ENCODE results near the gene AFDN.

Gene AFDN

DNA sequence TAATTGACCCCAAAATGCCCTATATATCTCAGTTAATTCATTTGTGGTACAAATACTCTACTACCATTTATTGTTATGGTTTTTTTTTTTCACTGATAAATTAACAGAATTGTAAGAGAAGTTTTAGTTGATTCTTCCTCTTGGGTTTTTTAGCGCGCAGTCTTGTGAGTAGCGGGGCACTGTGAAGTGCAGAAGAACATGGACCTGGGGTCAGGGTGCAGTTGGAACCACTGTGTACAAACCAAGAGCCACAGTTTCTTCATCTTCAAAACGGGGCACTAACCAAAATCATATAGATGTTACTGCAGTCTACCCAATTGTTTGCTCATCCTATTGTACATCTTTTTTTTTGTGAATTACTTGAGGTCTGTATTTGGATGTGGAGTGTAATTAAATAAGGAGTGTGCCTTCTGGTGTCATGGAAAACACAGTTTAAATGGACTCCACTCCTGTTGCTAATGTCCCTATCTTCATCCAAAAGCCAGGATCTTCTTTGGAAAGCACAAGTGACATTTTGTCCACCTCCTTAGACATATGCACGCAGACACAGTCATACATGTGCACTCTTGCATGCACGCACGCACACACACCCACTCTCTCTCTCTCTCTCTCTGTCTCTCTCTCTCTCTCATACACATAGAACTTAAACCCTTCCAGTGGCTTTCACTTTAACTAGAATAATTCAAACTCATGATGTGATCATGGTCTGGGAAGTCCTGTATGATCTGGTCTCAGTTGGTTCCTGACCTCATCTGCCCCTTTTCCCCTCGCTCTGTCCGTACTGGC, 51.5 kb downstream of the AFDN start:
- DNase-seq: no peak

DNA sequence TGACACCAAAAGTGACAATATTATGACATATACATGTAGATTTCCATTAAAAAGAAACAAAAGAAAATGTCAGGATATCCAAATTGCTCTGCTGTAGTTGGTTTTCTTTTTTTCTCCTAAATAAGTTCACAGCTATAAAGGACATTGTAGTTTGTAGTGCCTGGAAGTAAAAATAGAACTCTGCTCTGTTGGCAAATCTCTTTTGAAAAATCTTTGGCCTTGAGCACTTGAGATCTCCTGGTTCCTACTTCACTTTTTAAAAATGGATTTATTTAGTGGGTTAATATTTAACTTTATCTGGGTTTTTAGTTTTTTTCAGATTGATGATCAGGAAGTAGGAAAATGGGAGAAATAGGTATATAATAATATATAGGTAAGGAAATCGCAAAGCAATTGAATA, 52.9 kb downstream of the AFDN start:
- no peak for DNase-seq

DNA sequence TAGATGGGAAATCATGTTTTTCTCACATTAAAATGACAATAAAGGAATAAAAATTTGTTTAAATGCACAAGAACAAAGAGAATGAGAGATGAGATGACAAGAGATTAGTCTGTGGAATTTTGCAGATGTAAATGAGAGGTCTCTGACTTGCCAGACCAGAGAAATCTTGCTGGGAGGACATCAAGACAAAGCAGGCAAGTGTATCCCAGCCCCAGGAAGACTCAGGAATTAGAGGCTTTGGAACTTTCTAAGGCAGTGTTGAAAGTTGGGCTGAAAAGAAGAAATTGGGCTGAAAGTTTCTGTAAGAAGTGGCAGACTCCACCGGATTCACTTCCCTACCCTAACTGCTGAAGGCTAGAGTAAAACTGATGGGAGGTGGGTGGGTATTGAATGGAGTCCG, 54.6 kb downstream of the AFDN start:
- no peak for DNase-seq

DNA sequence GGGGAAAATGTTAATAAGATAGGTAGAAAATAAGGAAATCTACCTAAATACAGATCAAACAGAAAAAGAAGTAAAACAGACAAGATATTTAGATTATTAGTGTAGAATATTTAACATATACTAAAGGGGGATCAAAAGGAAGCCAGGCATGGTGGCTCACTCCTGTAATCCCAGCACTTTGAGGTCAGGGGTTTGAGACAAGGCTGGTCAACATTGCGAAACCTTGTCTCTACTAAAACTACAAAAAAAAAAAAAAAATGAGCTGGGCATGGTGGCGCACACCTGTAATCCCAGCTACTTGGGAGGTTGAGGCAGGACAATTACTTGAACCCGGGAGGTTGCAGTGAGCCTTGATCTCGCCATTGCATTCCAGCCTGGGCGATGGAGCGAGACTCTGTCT, 55.5 kb downstream of the AFDN start:
- no peak for DNase-seq

DNA sequence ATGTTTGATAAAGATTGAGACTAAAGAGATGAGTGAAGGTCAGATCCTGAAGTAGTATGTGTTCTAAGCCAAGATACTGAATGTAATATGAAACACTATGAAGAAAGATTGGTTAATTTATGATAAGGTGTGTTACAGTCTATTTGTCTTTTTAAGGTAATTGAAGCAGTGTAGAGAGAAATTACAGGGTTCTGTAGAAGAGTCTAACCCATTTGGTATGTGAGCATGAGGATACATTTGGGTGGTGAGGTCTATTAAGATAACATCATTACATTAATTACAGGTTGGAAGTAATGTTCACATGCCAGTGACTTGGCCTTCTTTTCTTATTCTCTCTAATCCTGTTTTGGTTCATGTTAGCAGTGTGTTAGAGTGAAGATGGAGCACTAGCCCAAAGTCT, 61.4 kb downstream of the AFDN start:
- DNase-seq: no peak

DNA sequence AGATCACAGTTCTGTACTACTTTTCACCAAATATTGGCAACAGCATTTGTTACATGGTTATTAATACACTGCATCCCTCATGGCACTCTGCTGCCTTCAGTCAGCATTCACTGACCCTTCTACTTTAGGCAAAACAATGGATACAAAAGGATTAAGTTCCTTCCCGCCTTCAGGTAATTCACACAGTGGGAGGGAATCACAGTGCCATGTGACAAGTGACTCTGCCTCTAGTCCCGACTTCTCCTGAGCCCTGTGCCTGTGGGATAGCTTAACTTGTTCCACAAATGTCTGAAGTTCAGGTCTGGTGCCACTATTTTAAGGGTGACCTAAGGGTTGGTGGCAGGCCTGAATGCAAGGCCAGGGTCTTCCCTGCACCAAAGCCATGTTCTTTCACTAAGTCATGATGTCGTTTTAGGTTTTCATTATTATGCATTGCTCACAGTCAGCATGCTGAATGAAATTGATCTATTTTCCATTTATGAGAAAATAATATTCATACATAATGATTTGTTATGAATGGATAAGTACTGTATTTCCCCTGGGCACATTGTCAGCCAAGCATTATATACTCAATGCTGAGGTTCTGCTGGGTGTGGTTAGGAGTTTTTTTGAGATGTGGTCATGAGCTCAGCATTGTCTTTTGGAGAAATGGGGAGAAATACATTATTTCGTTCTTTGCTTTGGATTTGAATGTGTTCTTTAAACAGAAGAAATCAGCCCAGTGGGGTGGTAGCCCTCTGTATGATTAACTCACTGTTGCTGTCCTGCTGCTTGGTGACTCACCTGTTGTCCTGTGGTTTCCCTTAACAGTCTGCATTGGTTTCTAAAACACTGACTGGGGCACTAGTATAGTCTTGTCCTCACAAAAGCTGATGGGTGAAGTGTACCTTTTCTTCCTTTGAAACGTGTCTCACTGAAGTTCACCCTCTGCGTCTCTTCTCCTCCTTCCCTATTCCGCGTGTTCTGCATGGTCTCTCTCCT, 66.4 kb downstream of the AFDN start:
- DNase-seq: no peak

DNA sequence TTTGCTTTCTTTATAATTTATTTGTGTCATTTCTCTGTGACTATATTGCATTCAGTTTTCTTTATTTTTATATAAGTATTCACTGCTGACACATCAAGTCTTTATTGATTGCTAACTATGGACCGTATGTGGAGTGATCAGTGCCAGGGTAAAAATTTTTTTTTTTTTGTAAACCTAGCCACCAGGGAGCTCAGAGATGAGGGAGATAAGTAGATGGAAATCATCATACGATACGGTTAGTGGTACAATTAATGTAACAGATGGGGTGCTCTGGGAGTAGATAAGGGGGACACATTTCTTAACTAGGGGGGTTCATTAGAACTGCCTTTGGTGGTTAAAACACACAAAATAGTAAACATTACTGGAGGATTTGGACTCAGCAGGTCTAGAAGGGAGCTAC, 68.3 kb downstream of the AFDN start:
- no peak for DNase-seq

DNA sequence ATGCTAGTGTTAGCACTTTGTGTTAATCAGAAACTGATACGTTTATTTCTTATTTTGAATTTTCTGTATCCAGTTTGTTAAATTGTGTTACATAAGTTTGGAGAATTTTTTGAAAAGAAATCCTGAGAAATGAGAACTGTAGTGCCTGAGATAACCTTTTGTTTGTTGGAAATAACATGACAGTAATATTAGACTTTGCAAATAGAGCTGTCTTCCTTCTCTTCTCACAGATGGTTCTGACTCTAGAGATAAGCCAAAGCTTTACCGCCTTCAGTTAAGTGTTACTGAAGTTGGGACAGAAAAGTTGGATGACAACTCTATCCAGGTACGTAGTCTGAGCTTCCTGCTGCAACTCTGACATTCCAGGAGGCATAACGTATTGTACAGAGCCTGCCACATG, 69.9 kb downstream of the AFDN start:
- DNase-seq: no peak

DNA sequence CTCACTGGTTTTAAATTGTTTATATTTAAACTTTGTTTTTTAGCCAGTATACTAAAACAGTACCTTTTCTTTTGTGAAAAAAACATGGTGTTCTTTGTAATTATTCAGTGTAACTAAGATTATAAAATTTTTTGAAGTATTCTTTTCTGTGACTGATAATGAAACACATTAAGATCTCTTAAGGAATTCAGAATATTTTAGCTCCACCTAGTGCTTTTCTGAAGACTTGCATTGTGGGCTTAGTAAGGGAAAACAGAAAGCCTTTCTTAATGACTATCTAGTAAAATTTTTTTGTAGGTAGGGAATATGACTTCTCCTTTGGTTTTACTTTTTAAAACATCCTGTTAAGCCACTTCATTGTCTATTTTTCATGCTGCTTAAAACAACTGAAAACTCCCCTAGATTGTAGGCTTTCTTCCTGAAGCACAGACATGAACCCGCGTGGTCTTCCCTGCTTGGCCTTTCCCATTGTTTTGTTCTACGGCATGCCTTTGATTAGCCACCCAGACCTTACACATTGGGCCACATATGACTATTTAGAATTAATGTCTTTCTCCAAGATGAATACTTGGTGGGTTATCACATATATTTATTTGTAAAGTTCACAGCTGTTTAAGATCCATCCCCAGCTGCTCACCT, 72.1 kb downstream of the AFDN start:
- DNase-seq: no peak

DNA sequence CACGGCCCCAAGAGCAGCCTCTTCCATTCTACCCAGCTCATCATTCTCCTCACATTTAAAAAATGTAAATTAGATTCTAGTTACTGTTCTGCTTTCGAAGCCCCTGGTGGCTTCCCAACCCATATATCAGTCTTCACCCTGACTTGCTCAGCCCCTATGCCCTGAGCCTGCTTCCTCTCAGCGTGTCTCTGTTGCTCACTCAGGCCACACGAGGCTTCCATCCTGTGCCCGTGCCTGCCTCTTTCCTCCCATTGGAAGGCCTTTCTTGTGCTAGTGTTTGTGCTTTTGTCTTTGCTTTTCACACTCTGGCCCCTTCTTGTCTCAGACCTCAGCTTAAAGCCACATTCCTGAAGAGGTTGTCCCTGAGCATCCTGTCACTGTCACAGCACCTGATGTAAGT, 78.1 kb downstream of the AFDN start:
- DNase-seq: no peak

DNA sequence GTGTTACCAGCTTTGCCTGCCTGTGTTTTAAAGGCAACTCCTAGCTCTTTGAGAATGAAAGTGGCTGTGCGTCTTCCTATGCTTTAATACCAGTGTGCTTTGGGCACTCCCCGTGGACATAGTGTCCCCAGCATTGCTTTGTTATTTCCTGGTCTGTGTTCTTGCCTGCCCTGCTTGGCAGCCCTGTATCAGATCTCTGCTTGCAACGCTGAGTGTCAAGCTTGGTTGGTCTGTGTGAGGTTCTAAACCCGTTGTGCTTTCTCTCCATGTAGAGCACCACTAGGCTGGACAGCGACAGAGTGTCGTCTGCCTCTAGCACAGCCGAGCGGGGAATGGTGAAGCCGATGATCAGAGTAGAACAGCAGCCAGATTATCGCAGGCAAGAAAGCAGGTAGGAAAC, 80.2 kb downstream of the AFDN start:
- DNase-seq: no peak

DNA sequence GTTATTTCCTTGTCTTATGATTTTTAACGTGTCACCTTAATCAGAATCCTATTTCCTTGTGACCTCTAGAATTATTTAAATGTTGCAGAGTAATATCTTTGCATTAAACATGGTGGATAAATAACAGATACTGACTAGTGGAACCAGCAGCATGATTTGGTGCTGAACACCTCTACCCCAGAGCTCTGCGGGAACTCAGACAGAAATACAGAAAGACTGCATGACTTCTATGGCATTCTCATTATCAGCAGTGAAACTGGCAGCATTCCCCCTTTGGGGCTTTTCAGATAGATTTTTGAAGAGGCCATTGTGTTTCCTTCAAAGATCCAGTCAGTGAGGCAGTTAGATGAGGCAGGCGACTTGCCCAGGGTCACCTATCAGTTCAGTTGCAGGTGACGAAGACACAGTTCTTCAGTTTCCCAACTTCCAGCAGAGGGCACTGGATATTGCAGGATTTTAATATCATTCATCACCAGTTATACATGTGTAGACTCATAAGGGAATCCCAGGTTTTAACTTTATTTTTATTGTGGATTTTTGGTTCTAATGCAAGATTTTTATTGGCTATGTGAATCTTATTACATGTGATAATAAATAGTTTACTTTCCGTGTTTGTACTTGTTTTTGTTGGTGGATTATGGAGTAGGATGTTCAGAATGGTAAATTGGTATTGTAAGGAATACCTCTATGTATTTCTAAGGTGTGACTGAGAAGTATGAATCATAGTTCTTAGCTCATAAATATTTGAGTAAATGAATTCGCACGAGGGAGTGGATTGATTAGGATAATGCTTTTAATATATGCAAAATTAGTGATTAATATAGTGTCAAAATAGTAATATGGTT, 81.3 kb downstream of the AFDN start:
- no peak for DNase-seq

DNA sequence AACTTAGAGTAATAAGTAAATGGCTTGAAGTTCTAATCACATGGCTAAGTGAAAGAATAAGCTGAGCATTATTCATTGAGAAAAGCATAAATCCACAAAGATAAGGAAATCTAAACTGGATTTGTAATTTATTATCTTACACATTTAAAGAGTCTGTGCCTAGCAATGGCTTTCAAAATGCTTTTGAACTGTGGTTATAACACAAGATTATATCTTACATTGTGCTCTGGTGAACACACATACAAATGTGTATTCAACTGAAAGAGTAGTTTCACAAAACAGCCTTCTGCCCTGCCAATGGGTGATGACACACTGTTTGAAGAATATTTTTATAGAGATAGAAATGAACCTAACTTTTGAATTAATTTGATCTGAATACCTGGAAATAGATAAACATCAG, 83.3 kb downstream of the AFDN start:
- DNase-seq: no peak

DNA sequence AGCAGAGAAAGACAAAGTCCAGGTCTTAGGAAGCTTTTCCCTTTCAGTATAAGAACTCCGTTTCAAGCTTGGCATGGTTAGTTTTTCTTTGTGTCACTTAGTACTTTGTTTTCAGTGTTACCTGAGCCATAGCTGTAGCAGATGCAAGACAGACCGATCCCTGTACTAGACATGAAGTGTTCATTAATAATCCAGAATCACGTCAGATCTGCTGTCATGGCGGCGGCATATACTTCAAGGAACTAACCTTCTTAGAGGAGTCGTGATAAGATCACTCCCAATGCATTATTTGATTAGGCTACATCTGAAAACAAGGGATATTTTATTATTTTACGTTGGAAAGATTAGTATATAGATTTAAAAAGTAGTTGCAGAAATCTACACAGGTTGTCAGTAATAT, 83.9 kb downstream of the AFDN start:
- DNase-seq: no peak

DNA sequence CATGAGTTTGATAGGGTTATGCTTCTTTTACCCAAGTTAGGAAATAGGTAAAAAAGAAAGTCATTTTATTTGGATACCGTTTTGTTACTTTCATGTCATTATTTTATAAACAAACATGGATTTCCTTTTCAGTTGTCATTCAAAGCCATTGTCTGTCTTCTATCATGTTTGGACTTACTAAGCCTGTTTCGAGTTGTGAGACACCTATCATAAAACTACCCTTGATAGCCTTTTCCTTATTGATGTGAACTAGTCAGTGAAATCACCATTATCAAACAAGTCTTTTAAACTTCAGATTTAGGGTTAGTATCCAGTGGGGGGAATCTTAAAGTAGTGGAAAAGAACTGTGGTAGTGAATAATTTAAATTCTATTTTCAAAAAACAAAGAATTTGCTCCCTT, 85.8 kb downstream of the AFDN start:
- DNase-seq: no peak

DNA sequence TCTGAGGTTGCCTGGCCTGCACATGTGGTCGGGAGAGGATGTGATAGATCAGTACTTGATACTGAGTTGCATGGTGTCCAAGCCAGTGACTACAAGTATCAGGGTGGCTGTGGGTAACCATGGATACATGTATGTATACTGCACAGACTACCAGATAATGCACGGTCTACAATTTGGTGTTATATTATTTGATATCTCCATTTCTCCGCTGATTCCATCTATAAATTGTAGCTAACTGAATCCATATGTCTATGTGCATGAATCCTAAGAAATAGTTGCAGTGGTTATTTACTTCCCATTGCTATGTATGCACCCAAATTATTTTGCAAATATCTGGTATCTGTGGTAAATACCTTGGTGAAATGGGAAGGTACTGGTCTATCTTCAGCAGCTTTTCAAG, 87.0 kb downstream of the AFDN start:
- no peak for DNase-seq

DNA sequence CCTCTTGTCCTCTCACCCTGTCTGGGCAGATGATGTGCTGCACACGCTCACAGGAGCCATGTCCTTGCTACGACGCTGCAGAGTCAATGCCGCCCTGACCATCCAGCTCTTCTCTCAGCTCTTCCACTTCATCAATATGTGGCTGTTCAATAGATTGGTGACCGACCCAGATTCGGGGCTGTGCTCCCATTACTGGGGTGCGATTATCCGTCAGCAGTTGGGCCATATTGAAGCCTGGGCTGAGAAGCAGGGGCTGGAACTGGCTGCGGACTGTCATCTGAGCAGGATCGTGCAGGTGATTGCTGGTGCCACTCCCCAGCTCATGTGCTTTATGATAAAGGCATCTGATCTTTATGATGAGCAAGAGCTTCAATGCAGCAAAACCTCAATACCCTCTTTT, 88.4 kb downstream of the AFDN start:
- DNase-seq: no peak

DNA sequence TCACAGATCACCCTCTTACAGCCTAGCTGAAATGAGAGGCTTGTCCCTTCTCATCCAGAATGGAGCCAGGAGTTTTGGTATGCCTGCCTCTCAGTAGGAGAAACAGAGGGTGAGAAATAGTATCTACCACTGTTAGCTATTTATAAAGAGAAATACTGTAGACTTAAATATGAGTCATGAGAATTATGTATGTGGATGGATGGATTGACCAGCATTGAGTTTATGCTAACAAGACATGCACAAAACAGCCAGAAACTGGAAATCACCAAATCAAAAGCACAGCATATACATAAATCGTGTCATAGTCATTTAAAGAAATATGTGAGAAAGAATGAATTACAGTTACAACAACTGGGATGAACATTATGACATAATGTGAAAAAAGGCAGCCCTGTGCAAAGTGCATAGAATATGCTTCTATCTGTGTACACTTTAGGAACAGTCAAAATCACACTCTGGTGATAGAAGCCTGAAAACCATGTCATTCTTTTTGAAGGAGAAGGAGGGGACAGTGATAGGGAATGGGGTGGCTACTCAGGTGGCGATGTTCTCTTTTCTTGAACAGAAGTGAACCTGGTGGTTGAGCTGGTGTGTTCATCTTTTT, 90.9 kb downstream of the AFDN start:
- DNase-seq: no peak

DNA sequence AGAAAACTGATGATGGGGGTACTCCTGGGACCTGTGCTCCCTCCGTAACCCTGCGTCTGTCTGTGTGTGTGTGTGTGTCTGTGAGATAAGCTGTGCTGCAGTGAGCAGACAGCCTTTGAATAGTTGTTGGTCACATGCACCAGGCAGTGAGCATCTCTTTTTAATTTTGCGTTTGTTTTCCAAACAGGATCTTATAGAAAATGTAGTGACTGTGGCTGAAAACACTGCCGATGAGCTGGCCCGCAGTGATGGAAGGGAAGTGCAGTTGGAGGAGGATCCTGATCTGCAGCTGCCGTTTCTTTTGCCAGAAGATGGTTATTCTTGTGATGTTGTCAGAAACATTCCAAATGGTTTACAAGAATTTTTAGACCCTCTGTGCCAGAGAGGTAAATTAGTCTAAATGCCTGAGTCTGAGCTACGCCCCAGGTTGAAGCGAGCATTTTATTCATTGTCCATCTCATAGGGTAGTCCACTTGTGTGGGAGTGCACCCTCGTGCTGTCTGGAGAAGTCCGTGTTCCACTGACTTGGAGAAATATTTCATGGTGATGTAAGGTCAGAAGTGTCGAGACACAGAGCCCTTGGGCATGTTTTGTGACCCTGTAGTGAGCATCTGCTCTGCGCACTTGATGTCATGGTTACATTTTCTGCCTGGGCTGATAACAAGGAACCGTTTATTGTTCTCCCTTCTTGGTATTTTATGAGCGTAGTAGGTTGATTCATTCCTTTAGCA, 92.0 kb downstream of the AFDN start:
- DNase-seq: no peak

DNA sequence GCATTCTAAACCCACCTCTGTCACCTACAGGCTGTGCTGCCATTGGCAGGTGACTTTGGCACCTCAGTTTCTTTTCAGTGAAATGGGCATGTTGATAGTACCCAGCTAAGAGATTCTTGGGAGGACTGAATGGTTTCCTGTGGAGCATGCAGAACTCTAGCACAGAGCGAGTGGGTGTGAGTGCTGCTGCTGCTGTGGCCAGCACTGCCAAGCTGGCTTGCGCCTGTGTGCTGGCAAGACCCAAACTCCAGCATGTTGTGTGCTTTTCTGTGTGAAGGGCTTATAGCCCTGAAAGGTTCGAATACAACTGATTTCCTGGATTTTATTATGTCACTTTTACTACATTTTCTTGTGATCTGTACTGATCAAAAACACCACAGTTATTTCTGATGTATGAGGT, 92.6 kb downstream of the AFDN start:
- no peak for DNase-seq

DNA sequence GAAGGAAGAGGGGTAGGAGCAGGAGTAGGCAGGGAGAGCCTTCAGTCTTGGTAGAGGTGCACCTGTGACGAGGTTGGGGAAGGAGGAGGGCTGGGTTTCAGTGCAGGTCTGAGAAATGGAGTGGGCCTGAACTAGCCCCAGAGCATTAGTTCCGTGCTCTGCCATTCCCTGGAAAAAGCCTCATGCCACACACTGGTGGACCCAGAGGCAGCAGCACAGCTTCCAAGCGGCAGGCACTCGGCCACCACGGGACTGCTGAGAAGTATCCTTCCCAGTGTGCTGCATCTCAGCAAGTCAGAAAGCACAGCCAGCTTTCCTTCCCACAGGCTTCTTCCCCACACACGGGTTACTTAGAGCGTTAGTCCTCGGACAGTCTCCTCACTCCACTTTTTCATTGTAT, 93.5 kb downstream of the AFDN start:
- DNase-seq: no peak

DNA sequence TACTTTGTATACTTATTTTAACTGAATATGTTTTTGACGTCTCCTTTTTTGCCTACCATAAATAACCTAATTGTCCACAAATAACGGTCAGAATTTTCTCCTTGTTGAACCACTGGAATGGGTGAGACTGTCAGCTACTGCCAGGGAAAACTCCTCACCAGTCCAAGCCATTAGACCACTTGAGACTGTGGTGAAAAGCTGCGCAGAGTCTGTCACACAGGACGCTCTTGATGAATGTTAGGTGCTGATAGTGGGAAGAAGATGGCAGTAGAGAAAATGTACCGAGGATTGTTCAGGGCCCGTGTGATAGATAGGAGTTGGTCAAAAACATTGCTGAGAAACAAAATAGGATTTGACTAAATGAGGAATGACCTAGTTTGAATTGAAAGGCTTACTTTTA, 95.1 kb downstream of the AFDN start:
- DNase-seq: no peak
